Keratinocyte (primary cell): ENCODE data around the gene SYNM.

Experiments used
- CTCF ChIP-seq, 3 experiments: IDR thresholded peaks in 1 of 3; conservative IDR thresholded peaks in 1 of 3; optimal IDR thresholded peaks in 1 of 3; 2 replicates in 2 of 3; 3 replicates in 1 of 3; pipeline versions ENCODE3 to v1.5.1; 2011; ENCODE audit warnings: low read length in 3 of 3, mild to moderate bottlenecking in 3 of 3, moderate library complexity in 2 of 3, control low read depth in 1 of 3, inconsistent platforms in 1 of 3; ENCODE audit not compliant: insufficient read depth in 2 of 3; ENCODE audit errors: extremely low read depth in 1 of 3
- EZH2 ChIP-seq: IDR thresholded peaks from one replicate; pipeline ENCODE4 v1.6.1; 2012; ENCODE audit warnings: inconsistent platforms, mild to moderate bottlenecking, low read length, moderate library complexity

- no peak for TF ChIP-seq EZH2
- no peak for TF ChIP-seq CTCF (optimal IDR thresholded peaks at IDR 0.05 in 1 of 3, IDR thresholded peaks at IDR 0.05 in 1 of 3, conservative IDR thresholded peaks at IDR 0.05 in 1 of 3; ENCODE audit: extremely low read depth in 1 of 3, insufficient read depth in 2 of 3, low read length in 3 of 3)
Measured at GRCh38 chr15:99096173-99096893, 8.5 kb upstream of the SYNM start.
